Osteocyte (in vitro differentiated cells): ENCODE results near the gene CSTB. TPM values are rescaled to one million over a fixed set of nuclear protein-coding genes. Genes with fewer than 3 reads are reported as not detected.

Source experiments
- DNase-seq: peaks from one replicate; pipeline ENCODE4 v3.0.0; 2021; ENCODE audit warnings: mixed read lengths; ENCODE audit not compliant: unreplicated experiment; ENCODE audit errors: extremely low spot score
- H3K27ac Mint-ChIP-seq: one replicate; pipeline ENCODE4 v1.8.0; 2021; ENCODE audit warnings: mild to moderate bottlenecking, mixed read lengths; ENCODE audit not compliant: unreplicated experiment
- H3K27me3 Mint-ChIP-seq: one replicate; pipeline ENCODE4 v1.8.0; 2021; ENCODE audit warnings: mixed read lengths; ENCODE audit not compliant: unreplicated experiment
- H3K36me3 Mint-ChIP-seq: one replicate; pipeline ENCODE4 v1.8.0; 2021; ENCODE audit warnings: mixed read lengths; ENCODE audit not compliant: unreplicated experiment
- H3K4me1 Mint-ChIP-seq: one replicate; pipeline ENCODE4 v1.8.0; 2021; ENCODE audit warnings: mixed read lengths; ENCODE audit not compliant: unreplicated experiment
- H3K4me3 Mint-ChIP-seq: one replicate; pipeline ENCODE4 v1.8.0; 2021; ENCODE audit warnings: mild to moderate bottlenecking, moderate library complexity, mixed read lengths; ENCODE audit not compliant: unreplicated experiment
- H3K9me3 Mint-ChIP-seq: one replicate; pipeline ENCODE4 v1.8.0; 2021; ENCODE audit warnings: mixed read lengths; ENCODE audit not compliant: unreplicated experiment
- total RNA-seq: library from RNA; stranded (reverse); gene quantifications from 2 replicates; pipeline ENCODE4 v1.2.1, GENCODE V29; 2021
- TF ChIP-seq, protein P1 (sequence below): fragments of 200-600 bp; sonication (generic); IDR thresholded peaks from 2 replicates; pipeline ENCODE4 v1.5.0; 2021; ENCODE audit warnings: antibody characterized with exemption, mild to moderate bottlenecking, moderate library complexity

The CSTB gene
- total RNA-seq, 1 donor from 2014 or later: 59.1 TPM

DNA sequence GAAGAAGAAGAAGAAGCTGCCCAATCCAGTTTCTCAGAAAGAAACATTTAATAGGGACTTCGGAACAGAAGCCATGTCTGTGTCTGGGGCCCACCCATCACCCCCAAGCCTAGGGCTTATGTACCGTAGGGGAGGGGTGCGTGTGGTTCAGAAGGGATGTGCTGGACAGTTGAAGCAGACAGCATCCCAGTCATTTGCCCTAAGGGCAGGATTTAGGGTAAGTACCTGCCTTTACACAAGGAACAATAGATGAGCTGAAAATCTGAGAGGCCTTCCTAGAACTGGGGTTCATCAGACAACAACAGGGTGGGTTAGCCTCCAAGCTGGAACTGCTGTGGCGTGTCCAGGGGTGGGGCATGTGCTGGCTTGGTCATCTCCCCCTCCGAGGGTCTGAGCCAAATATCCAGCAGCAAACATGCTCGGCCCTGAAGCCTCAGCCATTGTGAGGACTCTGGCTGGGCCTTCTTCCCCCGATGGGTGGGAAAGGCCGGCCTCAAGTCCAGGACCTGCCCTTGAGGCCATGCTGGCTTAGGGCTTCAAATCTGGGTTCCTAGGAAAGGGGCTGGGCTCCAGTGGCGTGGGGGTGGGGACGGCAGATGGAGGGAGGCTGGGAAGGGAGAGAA is 12.1 kb downstream of the CSTB start:
- no peak for DNase-seq
- TF ChIP-seq, protein P1, sequence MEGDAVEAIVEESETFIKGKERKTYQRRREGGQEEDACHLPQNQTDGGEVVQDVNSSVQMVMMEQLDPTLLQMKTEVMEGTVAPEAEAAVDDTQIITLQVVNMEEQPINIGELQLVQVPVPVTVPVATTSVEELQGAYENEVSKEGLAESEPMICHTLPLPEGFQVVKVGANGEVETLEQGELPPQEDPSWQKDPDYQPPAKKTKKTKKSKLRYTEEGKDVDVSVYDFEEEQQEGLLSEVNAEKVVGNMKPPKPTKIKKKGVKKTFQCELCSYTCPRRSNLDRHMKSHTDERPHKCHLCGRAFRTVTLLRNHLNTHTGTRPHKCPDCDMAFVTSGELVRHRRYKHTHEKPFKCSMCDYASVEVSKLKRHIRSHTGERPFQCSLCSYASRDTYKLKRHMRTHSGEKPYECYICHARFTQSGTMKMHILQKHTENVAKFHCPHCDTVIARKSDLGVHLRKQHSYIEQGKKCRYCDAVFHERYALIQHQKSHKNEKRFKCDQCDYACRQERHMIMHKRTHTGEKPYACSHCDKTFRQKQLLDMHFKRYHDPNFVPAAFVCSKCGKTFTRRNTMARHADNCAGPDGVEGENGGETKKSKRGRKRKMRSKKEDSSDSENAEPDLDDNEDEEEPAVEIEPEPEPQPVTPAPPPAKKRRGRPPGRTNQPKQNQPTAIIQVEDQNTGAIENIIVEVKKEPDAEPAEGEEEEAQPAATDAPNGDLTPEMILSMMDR: no peak
- no peaks in the 10 kb centered on the region for H3K9me3 Mint-ChIP-seq
- no peak overlapping the region for H3K27ac Mint-ChIP-seq
- no peak overlapping the region for H3K4me3 Mint-ChIP-seq
- H3K4me1 Mint-ChIP-seq: peaks cover 20% of the 10 kb centered on the region
- H3K27me3 Mint-ChIP-seq: no peaks in the 10 kb centered on the region
- peaks cover 2% of the 10 kb centered on the region for H3K36me3 Mint-ChIP-seq

DNA sequence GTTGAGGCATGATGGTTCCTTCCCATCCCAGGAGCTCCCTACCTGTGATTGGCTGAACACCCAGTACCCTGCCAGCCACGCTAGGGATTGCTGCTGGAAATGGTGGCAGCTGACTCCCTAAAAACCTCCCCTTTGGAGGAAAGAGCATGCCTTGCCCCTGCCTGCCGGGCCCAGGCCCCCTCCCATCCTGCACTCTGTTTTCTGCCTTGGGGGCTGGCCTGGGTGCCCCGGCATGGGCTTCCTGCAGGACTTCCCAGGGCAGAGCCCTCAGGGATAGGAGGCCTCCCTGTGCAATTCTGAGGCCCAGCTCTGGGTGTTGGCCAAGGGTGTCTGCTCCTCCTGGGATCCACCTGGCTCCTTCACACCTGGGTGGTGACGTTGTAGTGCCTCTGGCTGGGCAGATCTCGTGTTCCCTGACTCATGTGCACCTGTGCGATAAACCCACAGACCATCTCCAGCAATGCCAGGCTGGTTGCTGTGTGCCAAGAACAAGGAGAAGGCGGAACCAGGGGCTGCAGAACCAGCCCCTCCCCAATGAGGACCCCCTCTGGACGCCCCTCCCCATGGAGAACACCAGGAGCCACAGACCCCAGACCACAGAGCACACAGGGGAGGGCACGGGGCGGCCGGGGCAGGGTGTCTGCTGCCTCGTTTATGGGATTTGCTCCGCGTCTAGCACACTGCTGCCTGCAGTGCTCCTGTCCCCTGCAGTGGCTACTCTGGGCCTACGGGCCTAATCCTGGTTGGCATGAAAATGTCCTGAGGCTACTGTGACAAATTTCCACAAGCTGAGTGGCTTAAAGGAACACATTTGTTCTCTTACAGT is 13.6 kb downstream of the CSTB start:
- Mint-ChIP-seq H3K4me3 (no peak overlapping the region), H3K27ac (no peak overlapping the region), H3K36me3 (peaks cover 5% of the 10 kb centered on the region), H3K4me1 (peaks cover 16% of the 10 kb centered on the region), H3K9me3 (no peaks in the 10 kb centered on the region), H3K27me3 (no peaks in the 10 kb centered on the region)
- DNase-seq: no peak
- TF ChIP-seq, protein P1: no peak

DNA sequence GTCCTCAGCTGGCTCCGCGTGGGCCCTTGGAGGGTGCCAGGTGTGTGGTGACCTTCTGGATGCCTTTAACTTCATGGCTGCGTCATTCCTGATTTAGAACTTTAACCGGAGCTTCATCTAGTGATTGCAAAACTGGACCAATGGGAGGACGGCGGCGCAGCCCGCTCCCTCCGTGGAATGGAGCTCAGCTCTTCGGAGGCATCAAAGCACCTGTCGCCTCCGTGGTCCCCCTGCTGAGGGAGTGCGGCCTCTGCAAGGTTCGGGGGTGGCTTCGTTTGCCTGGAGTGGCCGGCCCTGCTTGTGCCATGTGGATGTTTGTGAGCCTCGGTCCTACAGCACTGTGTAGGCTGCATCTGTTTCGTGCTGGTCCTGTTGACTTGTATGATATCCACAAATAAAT is 14.2 kb downstream of the CSTB start:
- TF ChIP-seq, protein P1: no peak
- no peak for DNase-seq
- Mint-ChIP-seq H3K27me3 (no peaks in the 10 kb centered on the region), H3K36me3 (peaks cover 5% of the 10 kb centered on the region), H3K9me3 (no peaks in the 10 kb centered on the region), H3K4me1 (peaks cover 14% of the 10 kb centered on the region), H3K27ac (no peak overlapping the region), H3K4me3 (no peak overlapping the region)

DNA sequence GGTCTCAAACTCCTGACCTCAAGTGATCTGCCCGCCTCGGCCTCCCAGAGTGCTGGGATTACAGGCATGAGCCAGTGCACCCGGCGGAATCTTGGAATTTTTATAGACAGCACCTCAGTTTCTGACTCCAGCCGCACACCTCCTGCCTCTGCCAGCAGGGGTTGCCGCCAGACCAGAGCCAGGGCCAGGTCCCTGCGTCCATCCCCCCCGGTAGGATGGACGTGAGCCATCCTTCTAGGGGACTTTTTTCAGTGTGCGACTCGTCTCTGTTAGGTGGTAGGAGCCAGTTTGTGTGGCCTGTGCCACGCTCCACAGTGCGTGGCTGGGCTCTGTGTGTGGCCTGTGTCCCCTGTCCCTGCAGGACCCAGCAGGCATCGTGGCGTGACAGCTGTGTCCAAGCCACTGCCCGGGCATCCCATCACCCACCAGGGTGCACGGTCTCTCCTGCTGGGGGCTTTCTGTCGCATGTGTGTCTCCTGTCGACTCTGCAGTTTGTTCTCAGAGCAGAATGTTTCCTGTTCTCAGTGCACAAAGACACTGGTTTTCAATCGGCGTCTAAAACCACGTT is 15.6 kb downstream of the CSTB start:
- H3K9me3 Mint-ChIP-seq: no peaks in the 10 kb centered on the region
- H3K4me1 Mint-ChIP-seq: peaks cover 14% of the 10 kb centered on the region
- peaks cover 13% of the 10 kb centered on the region for H3K36me3 Mint-ChIP-seq
- no peak for DNase-seq
- no peaks in the 10 kb centered on the region for H3K27me3 Mint-ChIP-seq
- H3K27ac Mint-ChIP-seq: no peak overlapping the region
- TF ChIP-seq, protein P1: no peak
- no peak overlapping the region for H3K4me3 Mint-ChIP-seq

DNA sequence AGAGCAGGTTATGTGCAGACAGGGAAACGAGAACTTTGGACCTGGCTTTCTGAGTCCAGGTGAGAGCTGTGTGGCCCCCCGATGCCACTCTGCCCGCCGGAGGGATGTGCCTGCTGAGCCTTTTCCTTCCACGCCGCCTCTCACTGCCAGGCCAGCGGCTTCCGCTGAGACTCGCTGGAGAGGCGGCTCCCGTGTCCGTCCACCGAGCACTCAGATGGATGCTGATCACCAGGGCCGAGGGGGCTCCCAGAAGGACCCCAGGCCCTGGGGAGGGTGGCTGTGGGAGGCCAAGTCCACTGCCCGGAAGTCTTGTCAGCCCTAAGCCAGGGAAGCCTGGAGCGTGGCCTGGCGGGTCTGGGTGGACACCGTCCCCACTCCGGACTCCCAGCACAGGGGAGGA is 16.5 kb downstream of the CSTB start:
- Mint-ChIP-seq H3K27ac (no peak overlapping the region), H3K9me3 (no peaks in the 10 kb centered on the region), H3K4me3 (no peak overlapping the region), H3K4me1 (peaks cover 10% of the 10 kb centered on the region), H3K27me3 (no peaks in the 10 kb centered on the region), H3K36me3 (peaks cover 16% of the 10 kb centered on the region)
- TF ChIP-seq, protein P1: no peak
- no peak for DNase-seq
